ENCODE data around the gene QRICH1.

Gene QRICH1

GRCh38 chr3:48997102-48997635 lies 96.7 kb downstream of the QRICH1 start:
- Histone ChIP-seq H3K4me3 (ENCODE audit: low read depth, low read length) (no peak overlapping the region), H3K79me2 (ENCODE audit: control insufficient read depth, insufficient read depth, low read length, unreplicated experiment) (no peaks in the 10 kb centered on the region), H3K4me1 (ENCODE audit: control insufficient read depth, insufficient read depth, low read length, unreplicated experiment) (no peaks in the 10 kb centered on the region), H3K27ac (ENCODE audit: low read depth, low read length) (no peak overlapping the region), H3K27me3 (ENCODE audit: insufficient read depth, low read length) (no peaks in the 10 kb centered on the region), H3K36me3 (ENCODE audit: insufficient read depth, low read length) (no peaks in the 10 kb centered on the region), H2AFZ (ENCODE audit: low read length, unreplicated experiment) (no peak overlapping the region)

- Histone ChIP-seq H3K36me3 (ENCODE audit: insufficient read depth, low read length) (no peaks in the 10 kb centered on the region), H2AFZ (ENCODE audit: low read length, unreplicated experiment) (no peak overlapping the region), H3K27me3 (ENCODE audit: insufficient read depth, low read length) (no peaks in the 10 kb centered on the region), H3K4me3 (ENCODE audit: low read depth, low read length) (no peak overlapping the region), H3K27ac (ENCODE audit: low read depth, low read length) (no peak overlapping the region), H3K79me2 (ENCODE audit: control insufficient read depth, insufficient read depth, low read length, unreplicated experiment) (peaks cover 3% of the 10 kb centered on the region), H3K4me1 (ENCODE audit: control insufficient read depth, insufficient read depth, low read length, unreplicated experiment) (peaks cover 4% of the 10 kb centered on the region)
Measured at GRCh38 chr3:48996640-48997039, 97.2 kb downstream of the QRICH1 start.

- H3K4me3 ChIP-seq (ENCODE audit: low read depth, low read length) = no peak overlapping the region
- no peak overlapping the region for H2AFZ ChIP-seq (ENCODE audit: low read length, unreplicated experiment)
- no peaks in the 10 kb centered on the region for H3K27me3 ChIP-seq (ENCODE audit: insufficient read depth, low read length)
- H3K79me2 ChIP-seq (ENCODE audit: control insufficient read depth, insufficient read depth, low read length, unreplicated experiment) = peaks cover 14% of the 10 kb centered on the region
- H3K4me1 ChIP-seq (ENCODE audit: control insufficient read depth, insufficient read depth, low read length, unreplicated experiment) = peaks cover 17% of the 10 kb centered on the region
- no peak overlapping the region for H3K27ac ChIP-seq (ENCODE audit: low read depth, low read length)
- no peaks in the 10 kb centered on the region for H3K36me3 ChIP-seq (ENCODE audit: insufficient read depth, low read length)
Measured at GRCh38 chr3:48993834-48994233, 100.0 kb downstream of the QRICH1 start.

- Histone ChIP-seq H2AFZ (ENCODE audit: low read length, unreplicated experiment) (no peak overlapping the region), H3K4me3 (ENCODE audit: low read depth, low read length) (peak overlapping the region; percentile 89), H3K79me2 (ENCODE audit: control insufficient read depth, insufficient read depth, low read length, unreplicated experiment) (peaks cover 14% of the 10 kb centered on the region), H3K36me3 (ENCODE audit: insufficient read depth, low read length) (no peaks in the 10 kb centered on the region), H3K27ac (ENCODE audit: low read depth, low read length) (no peak overlapping the region), H3K4me1 (ENCODE audit: control insufficient read depth, insufficient read depth, low read length, unreplicated experiment) (peaks cover 18% of the 10 kb centered on the region), H3K27me3 (ENCODE audit: insufficient read depth, low read length) (no peaks in the 10 kb centered on the region)
Measured at GRCh38 chr3:48991851-48992545, 101.9 kb downstream of the QRICH1 start.

- peaks cover 14% of the 10 kb centered on the region for H3K79me2 ChIP-seq (ENCODE audit: control insufficient read depth, insufficient read depth, low read length, unreplicated experiment)
- H3K4me3 ChIP-seq (ENCODE audit: low read depth, low read length) = peak overlapping the region; percentile 89
- peaks cover 18% of the 10 kb centered on the region for H3K4me1 ChIP-seq (ENCODE audit: control insufficient read depth, insufficient read depth, low read length, unreplicated experiment)
- no peaks in the 10 kb centered on the region for H3K27me3 ChIP-seq (ENCODE audit: insufficient read depth, low read length)
- H3K36me3 ChIP-seq (ENCODE audit: insufficient read depth, low read length) = no peaks in the 10 kb centered on the region
- H3K27ac ChIP-seq (ENCODE audit: low read depth, low read length) = peak overlapping the region; percentile 82; the same call in 1 of the 2 replicates
- peak overlapping the region; percentile 91 for H2AFZ ChIP-seq (ENCODE audit: low read length, unreplicated experiment)
Measured at GRCh38 chr3:48990636-48991469, 103.0 kb downstream of the QRICH1 start.

GRCh38 chr3:48989796-48990635 lies 103.9 kb downstream of the QRICH1 start, which contains the start of gene P4HTM:
Gene P4HTM (plus strand): TSS chr3:48990241. CDS start chr3:48990257, 16 bp downstream.
- Histone ChIP-seq H2AFZ (ENCODE audit: low read length, unreplicated experiment) (peak within 1 kb of the TSS; percentile 91), H3K36me3 (ENCODE audit: insufficient read depth, low read length) (no peaks in the 10 kb centered on the region), H3K27ac (ENCODE audit: low read depth, low read length) (peak within 1 kb of the TSS; percentile 82), H3K4me3 (ENCODE audit: low read depth, low read length) (peak within 1 kb of the TSS; percentile 89), H3K4me1 (ENCODE audit: control insufficient read depth, insufficient read depth, low read length, unreplicated experiment) (peaks cover 18% of the 10 kb centered on the region), H3K79me2 (ENCODE audit: control insufficient read depth, insufficient read depth, low read length, unreplicated experiment) (peaks cover 14% of the 10 kb centered on the region), H3K27me3 (ENCODE audit: insufficient read depth, low read length) (no peaks in the 10 kb centered on the region)

- H3K79me2 ChIP-seq (ENCODE audit: control insufficient read depth, insufficient read depth, low read length, unreplicated experiment) = peaks cover 14% of the 10 kb centered on the region
- peak overlapping the region; percentile 91 for H2AFZ ChIP-seq (ENCODE audit: low read length, unreplicated experiment)
- peaks cover 21% of the 10 kb centered on the region for H3K4me1 ChIP-seq (ENCODE audit: control insufficient read depth, insufficient read depth, low read length, unreplicated experiment)
- peak overlapping the region; percentile 89 for H3K4me3 ChIP-seq (ENCODE audit: low read depth, low read length)
- no peaks in the 10 kb centered on the region for H3K36me3 ChIP-seq (ENCODE audit: insufficient read depth, low read length)
- H3K27me3 ChIP-seq (ENCODE audit: insufficient read depth, low read length) = no peaks in the 10 kb centered on the region
- H3K27ac ChIP-seq (ENCODE audit: low read depth, low read length) = peak overlapping the region; percentile 82
Measured at GRCh38 chr3:48989126-48989795, 104.6 kb downstream of the QRICH1 start.

GRCh38 chr3:48985831-48986376 lies 108.0 kb downstream of the QRICH1 start:
- Histone ChIP-seq H3K27ac (ENCODE audit: low read depth, low read length) (no peak overlapping the region), H3K4me3 (ENCODE audit: low read depth, low read length) (no peak overlapping the region), H3K36me3 (ENCODE audit: insufficient read depth, low read length) (no peaks in the 10 kb centered on the region; the same call in 1 of the 2 replicates)

GRCh38 chr3:48984663-48985062 lies 109.2 kb downstream of the QRICH1 start:
- Histone ChIP-seq H3K27ac (ENCODE audit: low read depth, low read length) (no peak overlapping the region), H3K79me2 (ENCODE audit: control insufficient read depth, insufficient read depth, low read length, unreplicated experiment) (peaks cover 2% of the 10 kb centered on the region), H3K4me3 (ENCODE audit: low read depth, low read length) (no peak overlapping the region), H3K27me3 (ENCODE audit: insufficient read depth, low read length) (no peaks in the 10 kb centered on the region), H2AFZ (ENCODE audit: low read length, unreplicated experiment) (no peak overlapping the region), H3K4me1 (ENCODE audit: control insufficient read depth, insufficient read depth, low read length, unreplicated experiment) (peaks cover 12% of the 10 kb centered on the region), H3K36me3 (ENCODE audit: insufficient read depth, low read length) (no peaks in the 10 kb centered on the region; the same call in 1 of the 2 replicates)

More at GRCh38 chr3:48985831-48986376, 108.0 kb downstream of the QRICH1 start:
- Histone ChIP-seq H3K4me1 (ENCODE audit: control insufficient read depth, insufficient read depth, low read length, unreplicated experiment) (peaks cover 12% of the 10 kb centered on the region), H2AFZ (ENCODE audit: low read length, unreplicated experiment) (no peak overlapping the region), H3K27me3 (ENCODE audit: insufficient read depth, low read length) (no peaks in the 10 kb centered on the region), H3K79me2 (ENCODE audit: control insufficient read depth, insufficient read depth, low read length, unreplicated experiment) (peaks cover 4% of the 10 kb centered on the region)
